Loucy (cell line): Measurements from ENCODE around the gene SDK2.

Source experiments
- H2AFZ ChIP-seq: fragments of 200-600 bp; sonication (generic); 2 replicates; pipeline ENCODE4 v1.6.0; 2016; ENCODE audit warnings: antibody characterized with exemption, mild to moderate bottlenecking, low read length, moderate library complexity
- H3F3A ChIP-seq: fragments of 200-600 bp; 2 replicates; pipeline ENCODE4 v1.6.0; 2016; ENCODE audit warnings: antibody characterized with exemption, low read depth, mild to moderate bottlenecking
- H3K27me3 ChIP-seq: fragments of 200-600 bp; sonication (generic); 2 replicates; pipeline ENCODE4 v1.6.1; 2014; ENCODE audit warnings: low read length, mild to moderate bottlenecking; ENCODE audit not compliant: insufficient read depth, poor library complexity, severe bottlenecking
- H3K36me3 ChIP-seq: fragments of 200-600 bp; sonication (generic); 2 replicates; pipeline ENCODE4 v1.6.1; 2016; ENCODE audit warnings: low read length; ENCODE audit not compliant: insufficient read depth
- H3K4me1 ChIP-seq: fragments of 200-600 bp; sonication (generic); 2 replicates; pipeline ENCODE4 v1.5.1; 2014; ENCODE audit warnings: low read length, mild to moderate bottlenecking; ENCODE audit not compliant: insufficient read depth, poor library complexity, severe bottlenecking
- H3K4me2 ChIP-seq: fragments of 200-600 bp; sonication (generic); 2 replicates; pipeline ENCODE4 v1.6.0; 2014; ENCODE audit warnings: antibody characterized with exemption, low read length, low read depth, mild to moderate bottlenecking; ENCODE audit not compliant: poor library complexity, severe bottlenecking
- H3K4me3 ChIP-seq: fragments of 200-600 bp; sonication (generic); 2 replicates; pipeline ENCODE4 v1.5.1; 2014; ENCODE audit warnings: low read length, mild to moderate bottlenecking, mixed read lengths; ENCODE audit not compliant: poor library complexity, severe bottlenecking
- H3K79me2 ChIP-seq: fragments of 200-600 bp; sonication (generic); 2 replicates; pipeline ENCODE4 v1.6.1; 2014; ENCODE audit warnings: low read length; ENCODE audit not compliant: insufficient read depth
- H3K9ac ChIP-seq: fragments of 200-600 bp; sonication (generic); 2 replicates; pipeline ENCODE4 v1.6.0; 2014; ENCODE audit warnings: mild to moderate bottlenecking, low read depth, low read length, moderate library complexity; ENCODE audit not compliant: poor library complexity, severe bottlenecking
- H3K9me2 ChIP-seq: fragments of 200-600 bp; sonication (generic); replicated peaks from 2 replicates; pipeline ENCODE4 v1.6.1; 2016; ENCODE audit warnings: low read depth, low read length, mixed read lengths
- H3K9me3 ChIP-seq: fragments of 200-600 bp; sonication (generic); 2 replicates; pipeline ENCODE4 v1.6.1; 2014; ENCODE audit warnings: mild to moderate bottlenecking, antibody characterized with exemption, low read length, low read depth; ENCODE audit not compliant: insufficient read depth
- H4K20me1 ChIP-seq: fragments of 200-600 bp; sonication (generic); 2 replicates; pipeline ENCODE4 v1.6.0; 2014; ENCODE audit warnings: antibody characterized with exemption, low read length, mild to moderate bottlenecking; ENCODE audit not compliant: insufficient read depth, poor library complexity, severe bottlenecking
- CTCF ChIP-seq: fragments of 200-600 bp; sonication (generic); conservative IDR thresholded peaks from 2 replicates; pipeline ENCODE4 v1.5.1; 2014; ENCODE audit warnings: mild to moderate bottlenecking, antibody characterized with exemption, low read length
- EZH2phosphoT487 ChIP-seq: fragments of 200-600 bp; IDR thresholded peaks from 2 replicates; pipeline ENCODE4 v1.6.1; 2018; ENCODE audit warnings: antibody characterized with exemption, mild to moderate bottlenecking, moderate library complexity, borderline replicate concordance

SDK2 gene

GRCh38 chr17:73386561-73386960 is 257.7 kb downstream of the SDK2 start:
- TF ChIP-seq EZH2phosphoT487 (no peak), CTCF (no peak)
- Histone ChIP-seq H3K4me1 (no peaks in the 10 kb centered on the region), H2AFZ (no peak overlapping the region), H3K4me2 (no peak overlapping the region), H3K9me3 (no peaks in the 10 kb centered on the region), H3K79me2 (no peaks in the 10 kb centered on the region), H3F3A (no peaks in the 10 kb centered on the region), H3K9me2 (no peaks in the 10 kb centered on the region), H3K27me3 (no peaks in the 10 kb centered on the region), H4K20me1 (no peaks in the 10 kb centered on the region), H3K9ac (no peak overlapping the region), H3K36me3 (peaks cover 27% of the 10 kb centered on the region; the same call in 1 of the 2 replicates), H3K4me3 (no peak overlapping the region)

DNA sequence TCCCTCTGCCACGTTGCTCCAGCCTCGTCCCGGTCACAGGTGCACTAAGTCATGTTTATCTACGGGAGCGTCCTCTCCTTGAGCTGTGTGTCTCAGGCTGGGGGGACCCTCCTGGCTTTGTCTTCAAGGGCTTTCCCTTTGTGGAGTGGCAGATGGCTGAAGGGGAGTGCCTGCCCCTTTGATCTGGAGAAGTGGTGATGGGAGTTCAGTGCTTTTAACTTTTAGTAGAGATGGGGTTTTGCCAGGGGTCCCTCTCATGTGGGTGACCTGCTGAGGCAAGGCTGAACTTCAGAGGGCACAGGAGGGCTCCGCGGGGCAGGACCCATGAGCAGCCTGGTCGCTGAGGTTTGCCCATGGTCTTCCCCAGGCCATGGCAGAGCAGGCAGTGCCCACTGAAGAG is 259.3 kb downstream of the SDK2 start:
- no peak overlapping the region for H3K4me2 ChIP-seq
- no peak overlapping the region for H2AFZ ChIP-seq
- no peaks in the 10 kb centered on the region for H3K9me3 ChIP-seq
- peaks cover 18% of the 10 kb centered on the region; the same call in 1 of the 2 replicates for H3K36me3 ChIP-seq
- H3K4me3 ChIP-seq, result no peak overlapping the region
- H3F3A ChIP-seq, result no peaks in the 10 kb centered on the region
- no peaks in the 10 kb centered on the region for H3K79me2 ChIP-seq
- no peaks in the 10 kb centered on the region for H3K27me3 ChIP-seq
- no peaks in the 10 kb centered on the region for H3K9me2 ChIP-seq
- no peak for TF ChIP-seq CTCF
- TF ChIP-seq EZH2phosphoT487, result no peak
- H3K9ac ChIP-seq, result no peak overlapping the region
- H3K4me1 ChIP-seq, result no peaks in the 10 kb centered on the region
- H4K20me1 ChIP-seq, result no peaks in the 10 kb centered on the region

GRCh38 chr17:73380439-73381106 is 263.7 kb downstream of the SDK2 start:
- Histone ChIP-seq H3K4me3 (no peak overlapping the region), H3K4me2 (no peak overlapping the region), H3K4me1 (no peaks in the 10 kb centered on the region), H3K9me2 (no peaks in the 10 kb centered on the region), H3K27me3 (no peaks in the 10 kb centered on the region), H3K9me3 (no peaks in the 10 kb centered on the region), H3F3A (no peaks in the 10 kb centered on the region), H3K36me3 (peaks cover 25% of the 10 kb centered on the region; the same call in 1 of the 2 replicates), H3K79me2 (no peaks in the 10 kb centered on the region), H4K20me1 (no peaks in the 10 kb centered on the region), H2AFZ (no peak overlapping the region), H3K9ac (no peak overlapping the region)
- TF ChIP-seq CTCF (no peak), EZH2phosphoT487 (no peak)
